WTC11 (cell line): Measurements from ENCODE around the gene TEKT3. TPM values are rescaled to one million over a fixed set of nuclear protein-coding genes. Genes with fewer than 3 reads are reported as not detected.

Experiments used
- ATAC-seq: fragments of 200-7000 bp; cut with Tn5 transposase; 2 replicates; pipeline ENCODE4 v1.10.0; 2021; ENCODE audit warnings: mild to moderate bottlenecking, moderate library complexity
- CTCF ChIA-PET: fragments of 300-600 bp; sonication (Branson Sonifier 250); formaldehyde crosslinking; loops from one replicate; lab custom pipeline; 2021; ENCODE audit warnings: antibody characterized with exemption; lab: Charles Lee
- POLR2A ChIA-PET: fragments of 350-600 bp; sonication (Branson Sonifier 250); formaldehyde crosslinking; loops from one replicate; lab custom pipeline; 2021; ENCODE audit warnings: antibody characterized with exemption; lab: Charles Lee
- DNase-seq: peaks from one replicate; pipeline ENCODE4 v3.0.0; 2021; ENCODE audit warnings: low spot score
- H3K27ac Mint-ChIP-seq: 2 replicates; pipeline ENCODE4 v1.8.0; 2021; ENCODE audit warnings: mixed read lengths
- H3K27me3 Mint-ChIP-seq: 2 replicates; pipeline ENCODE4 v1.8.0; 2021; ENCODE audit warnings: low read depth, mild to moderate bottlenecking, moderate library complexity, mixed read lengths
- H3K36me3 Mint-ChIP-seq: 2 replicates; pipeline ENCODE4 v1.8.0; 2021; ENCODE audit warnings: mixed read lengths
- H3K4me1 Mint-ChIP-seq: 2 replicates; pipeline ENCODE4 v1.8.0; 2022; ENCODE audit warnings: mixed read lengths
- H3K4me3 Mint-ChIP-seq: 2 replicates; pipeline ENCODE4 v1.8.0; 2021; ENCODE audit warnings: mild to moderate bottlenecking, moderate library complexity, mixed read lengths
- H3K9me3 Mint-ChIP-seq: 2 replicates; pipeline ENCODE4 v1.8.0; 2021; ENCODE audit warnings: mixed read lengths
- ARID4B ChIP-seq: sonication (generic); formaldehyde crosslinking; IDR thresholded peaks from 2 replicates; pipeline ENCODE4 v1.8.0; 2023; ENCODE audit warnings: missing genetic modification reagents, mild to moderate bottlenecking, borderline replicate concordance
- ATF2 ChIP-seq: sonication (generic); formaldehyde crosslinking; IDR thresholded peaks from 2 replicates; pipeline ENCODE4 v1.8.1; 2022; ENCODE audit warnings: low read depth, missing genetic modification reagents, borderline replicate concordance
- CDX4 ChIP-seq: fragments of 250-450 bp; sonication (Bioruptor Pico); IDR thresholded peaks from 2 replicates; pipeline ENCODE4 v1.9.0; 2021; ENCODE audit warnings: moderate library complexity, mild to moderate bottlenecking, inconsistent platforms, borderline replicate concordance
- E2F4 ChIP-seq: sonication (generic); formaldehyde crosslinking; IDR thresholded peaks from 2 replicates; pipeline ENCODE4 v1.8.1; 2022; ENCODE audit warnings: low read depth, mild to moderate bottlenecking, moderate library complexity, missing genetic modification reagents, borderline replicate concordance
- E2F5 ChIP-seq: sonication (generic); formaldehyde crosslinking; IDR thresholded peaks from 2 replicates; pipeline ENCODE4 v1.8.1; 2022; ENCODE audit warnings: mild to moderate bottlenecking, moderate library complexity, missing genetic modification reagents
- ERG ChIP-seq: fragments of 250-450 bp; sonication (Bioruptor Pico); IDR thresholded peaks from 2 replicates; pipeline ENCODE4 v1.8.0; 2021; ENCODE audit warnings: mild to moderate bottlenecking
- FOXP4 ChIP-seq: sonication (generic); formaldehyde crosslinking; IDR thresholded peaks from 2 replicates; pipeline ENCODE4 v1.8.0; 2022; ENCODE audit warnings: mild to moderate bottlenecking, missing genetic modification reagents
- GABPB1 ChIP-seq: sonication (generic); formaldehyde crosslinking; IDR thresholded peaks from 2 replicates; pipeline ENCODE4 v1.8.1; 2023; ENCODE audit warnings: mild to moderate bottlenecking, missing genetic modification reagents
- IRF2 ChIP-seq: sonication (generic); formaldehyde crosslinking; IDR thresholded peaks from 2 replicates; pipeline ENCODE4 v1.8.0; 2022; ENCODE audit warnings: low read depth, missing genetic modification reagents, borderline replicate concordance
- KAT7 ChIP-seq: sonication (generic); formaldehyde crosslinking; IDR thresholded peaks from 2 replicates; pipeline ENCODE4 v1.8.1; 2023; ENCODE audit warnings: missing genetic modification reagents, mild to moderate bottlenecking, borderline replicate concordance
- NR2C2 ChIP-seq: sonication (generic); formaldehyde crosslinking; IDR thresholded peaks from 2 replicates; pipeline ENCODE4 v1.8.0; 2022; ENCODE audit warnings: mild to moderate bottlenecking, missing genetic modification reagents
- OVOL2 ChIP-seq: fragments of 250-450 bp; sonication (Bioruptor Pico); IDR thresholded peaks from 2 replicates; pipeline ENCODE4 v1.9.0; 2021; ENCODE audit warnings: mild to moderate bottlenecking, borderline replicate concordance
- SOX15 ChIP-seq: fragments of 250-450 bp; sonication (Bioruptor Pico); IDR thresholded peaks from 2 replicates; pipeline ENCODE4 v1.9.0; 2021; ENCODE audit warnings: mild to moderate bottlenecking
- ZNF425 ChIP-seq: fragments of 250-450 bp; sonication (Bioruptor Pico); conservative IDR thresholded peaks from 2 replicates; pipeline ENCODE4 v1.9.0; 2021; ENCODE audit warnings: mild to moderate bottlenecking
- ZNF512 ChIP-seq: sonication (generic); formaldehyde crosslinking; IDR thresholded peaks from 2 replicates; pipeline ENCODE4 v1.8.1; 2022; ENCODE audit warnings: missing genetic modification reagents, borderline replicate concordance
- total RNA-seq: library from RNA; stranded (reverse); gene quantifications from 3 replicates; pipeline ENCODE4 v1.2.3, GENCODE V29; 2021

The TEKT3 gene
- total RNA-seq, 1 experiment from 2014 or later: 3.1 TPM

GRCh38 chr17:15269780-15270089 lies 71.7 kb downstream of the TEKT3 start (continued):
- TF ChIP-seq KAT7 (CRISPR knock-in tag) (no peak), E2F5 (CRISPR knock-in tag) (no peak)

GRCh38 chr17:15269087-15269779 lies 72.2 kb downstream of the TEKT3 start:
- no peak overlapping the region for H3K4me3 Mint-ChIP-seq
- H3K36me3 Mint-ChIP-seq: peaks cover 7% of the 10 kb centered on the region; the same call in 1 of the 2 replicates
- POLR2A ChIA-PET: no interaction called here
- DNase-seq (no peak), ATAC-seq (no peak)
- H3K4me1 Mint-ChIP-seq: no peaks in the 10 kb centered on the region
- TF ChIP-seq ATF2 (CRISPR knock-in tag): no peak
- TF ChIP-seq E2F4 (CRISPR knock-in tag): no peak
- no peak for TF ChIP-seq ZNF512
- TF ChIP-seq ARID4B: no peak
- no peak for TF ChIP-seq GABPB1
- no peak for TF ChIP-seq CDX4 (CRISPR knock-in tag)
- TF ChIP-seq ZNF425: no peak
- TF ChIP-seq FOXP4 (CRISPR knock-in tag): no peak
- TF ChIP-seq SOX15 (CRISPR knock-in tag): no peak
- TF ChIP-seq ERG (CRISPR knock-in tag): no peak
- no peak for TF ChIP-seq OVOL2 (CRISPR knock-in tag)
- no peak for TF ChIP-seq NR2C2 (CRISPR knock-in tag)
- no peak for TF ChIP-seq IRF2
- TF ChIP-seq, all 79 proteins: peak for 0
- CTCF ChIA-PET: interaction anchor here (1.6 kb wide), 1 partner anchor 234 kb away, joined by 5 read pairs; no protein-coding TSS in a partner anchor
- Mint-ChIP-seq H3K9me3 (peaks cover 9% of the 10 kb centered on the region), H3K27me3 (peaks cover 36% of the 10 kb centered on the region), H3K27ac (no peak overlapping the region)
